GM19395 (cell line): Measurements from ENCODE around the gene HBG1.

Experiments
- ATAC-seq: cut with Tn5 transposase; IDR thresholded peaks from one replicate; pipeline ENCODE4 v1.9.1; 2021; ENCODE audit warnings: mild to moderate bottlenecking, moderate library complexity; ENCODE audit not compliant: unreplicated experiment

HBG1 gene

GRCh38 chr11:5229356-5229755 is 20.3 kb downstream of the HBG1 start:
- ATAC-seq: no peak

GRCh38 chr11:5228124-5228523 is 21.5 kb downstream of the HBG1 start:
- no peak for ATAC-seq

GRCh38 chr11:5227681-5228080 is 22.0 kb downstream of the HBG1 start:
- ATAC-seq: no peak

- no peak for ATAC-seq
Observed at GRCh38 chr11:5226732-5227310, 22.8 kb downstream of the HBG1 start, which contains the start of gene HBB. Gene HBB, minus strand, starts transcription at chr11:5227071. Its CDS starts 50 bp downstream, at chr11:5227021.

- ATAC-seq: no peak
Observed at GRCh38 chr11:5225480-5225871, 24.2 kb downstream of the HBG1 start.

GRCh38 chr11:5224538-5225479 is 24.8 kb downstream of the HBG1 start:
- ATAC-seq: no peak

- ATAC-seq: no peak
Observed at GRCh38 chr11:5223686-5224085, 26.0 kb downstream of the HBG1 start.

- no peak for ATAC-seq
Observed at GRCh38 chr11:5223146-5223545, 26.5 kb downstream of the HBG1 start.

GRCh38 chr11:5210376-5210885 is 39.2 kb downstream of the HBG1 start:
- no peak for ATAC-seq

GRCh38 chr11:5204787-5205186 is 44.9 kb downstream of the HBG1 start:
- ATAC-seq: no peak

- ATAC-seq: no peak
Observed at GRCh38 chr11:5203366-5203765, 46.3 kb downstream of the HBG1 start.

- ATAC-seq: no peak
Observed at GRCh38 chr11:5200582-5200981, 49.1 kb downstream of the HBG1 start, which contains the start of gene OR51V1. Gene OR51V1, minus strand, starts transcription at chr11:5200682. Its CDS starts 0 bp downstream, at chr11:5200682.

GRCh38 chr11:5198285-5198684 is 51.4 kb downstream of the HBG1 start:
- no peak for ATAC-seq
